HG03571 (cell line): Measurements from ENCODE around the gene L1CAM.

ENCODE experiments used
- ATAC-seq: cut with Tn5 transposase; IDR thresholded peaks from one replicate; pipeline ENCODE4 v1.9.1; 2021; ENCODE audit not compliant: unreplicated experiment

The L1CAM gene

DNA sequence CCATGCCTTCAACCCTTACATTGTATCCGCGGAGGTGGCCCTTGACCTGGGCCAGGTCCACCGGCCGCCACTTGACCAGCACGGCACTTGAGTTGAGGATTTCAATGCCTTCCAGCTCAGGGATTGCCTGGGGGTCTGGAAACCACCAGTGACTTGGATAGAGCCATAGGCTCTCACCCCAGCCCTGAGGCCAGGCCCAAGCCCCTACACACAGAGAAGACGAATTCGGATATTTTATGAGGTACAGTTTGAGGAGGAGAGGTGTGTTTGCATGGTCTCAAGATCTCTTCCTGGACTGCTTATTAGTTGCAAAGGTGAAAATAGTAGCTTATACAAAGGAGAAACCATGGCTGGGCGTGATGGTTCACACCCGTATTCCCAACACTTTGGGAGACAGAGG lies 20.3 kb downstream of the L1CAM start:
- ATAC-seq = no peak

DNA sequence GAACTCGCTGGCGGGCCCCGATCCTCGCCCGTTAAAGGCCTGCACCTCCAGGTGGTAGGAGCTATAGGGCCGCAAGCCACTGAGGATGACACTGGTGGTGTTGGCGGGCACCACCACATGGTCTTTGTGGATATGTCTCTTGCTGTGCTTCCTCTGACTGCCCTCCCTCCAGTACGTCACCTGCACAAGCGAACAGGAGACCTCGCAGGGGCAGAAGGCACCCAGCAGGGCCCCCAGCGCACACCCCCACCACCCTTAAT lies 20.7 kb downstream of the L1CAM start:
- no peak for ATAC-seq

DNA sequence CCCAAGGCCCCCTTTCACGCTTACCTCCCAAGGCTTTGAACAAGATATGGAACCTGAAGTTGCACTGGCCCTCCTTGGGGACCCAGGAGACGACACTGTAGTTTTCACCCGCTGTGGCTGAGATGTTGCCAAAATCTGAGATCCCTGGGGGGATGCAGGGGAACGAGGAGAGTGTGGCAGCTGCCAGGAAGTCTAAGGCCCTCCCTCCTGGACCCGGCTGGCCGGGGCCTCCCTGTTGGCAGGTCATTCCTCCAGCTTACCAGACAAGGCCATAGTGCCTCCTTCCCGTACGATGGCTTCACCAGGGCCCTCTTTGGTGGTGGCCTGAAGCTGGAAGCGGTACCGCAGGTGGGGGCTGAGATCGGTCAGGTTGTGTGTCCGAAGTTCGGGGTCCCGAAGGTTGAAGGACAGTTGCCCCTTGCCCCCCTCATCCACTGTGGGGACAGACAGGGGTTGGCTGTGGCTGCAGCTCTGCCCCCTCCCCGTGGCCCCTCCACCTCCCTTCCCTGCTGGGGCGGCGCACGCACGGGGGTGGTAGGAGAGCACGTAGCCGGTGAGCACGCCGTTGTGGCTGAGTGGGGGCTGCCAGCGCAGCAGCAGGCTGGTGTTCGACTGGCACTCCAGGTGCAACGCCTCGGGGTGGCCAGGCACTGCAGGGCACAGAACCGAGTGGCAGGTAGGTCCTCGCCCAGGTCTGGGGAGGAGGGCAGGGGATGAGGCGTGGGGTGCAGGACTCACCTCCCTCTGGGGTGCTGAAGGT lies 21.2 kb downstream of the L1CAM start:
- ATAC-seq = no peak

DNA sequence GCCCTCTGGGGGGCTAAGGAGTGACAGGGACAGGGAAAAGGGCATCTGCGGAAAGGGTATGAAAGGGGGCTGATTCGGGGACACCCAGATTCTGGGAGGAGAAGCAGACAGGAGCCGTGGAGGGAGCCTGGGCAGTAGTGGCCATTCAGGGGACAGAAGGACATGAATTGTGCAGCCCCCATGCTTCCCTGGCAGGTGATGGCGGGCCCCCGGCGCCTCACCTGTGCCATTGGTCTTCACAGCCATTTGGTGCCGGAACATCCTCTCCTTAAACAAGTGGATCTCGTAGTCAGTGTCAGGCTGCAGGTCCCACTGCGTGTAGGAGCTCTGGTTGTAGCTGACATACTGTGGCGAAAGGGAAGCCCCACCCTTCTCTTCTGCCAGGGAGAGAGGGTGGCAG lies 21.9 kb downstream of the L1CAM start:
- no peak for ATAC-seq

DNA sequence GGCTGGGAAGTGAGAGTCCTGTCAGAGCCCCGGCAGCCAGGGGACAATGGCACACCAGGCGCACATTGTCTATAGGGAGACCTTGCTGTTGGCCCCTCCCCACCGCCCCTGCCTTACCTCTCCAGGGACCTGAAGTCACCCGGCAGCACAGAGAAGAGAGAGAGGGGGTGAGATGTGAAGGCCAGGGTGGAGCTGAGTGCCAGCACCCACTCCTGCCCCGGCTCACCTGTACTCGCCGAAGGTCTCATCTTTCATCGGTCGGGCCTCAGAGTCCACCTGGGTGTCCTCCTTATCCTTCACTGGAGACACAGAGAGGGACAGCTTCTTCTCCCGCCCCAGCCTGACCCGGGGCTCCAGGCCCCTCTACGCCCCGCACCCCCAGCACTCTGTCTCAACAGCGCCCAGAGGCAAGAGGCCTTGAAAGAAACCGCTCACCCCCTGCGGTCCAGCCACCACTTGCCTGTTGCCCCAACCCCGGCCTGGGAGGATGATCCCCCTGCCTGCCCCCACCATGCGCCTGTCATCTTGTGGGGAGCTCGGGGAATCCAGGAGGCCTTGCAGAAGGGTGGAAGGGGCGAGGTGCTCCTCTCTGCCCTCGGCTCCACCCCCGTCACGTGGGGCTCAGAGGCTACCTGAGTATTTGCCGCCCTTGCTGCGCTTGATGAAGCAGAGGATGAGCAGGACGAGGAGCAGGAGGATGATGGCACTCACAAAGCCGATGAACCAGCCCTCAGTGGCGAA lies 22.6 kb downstream of the L1CAM start:
- no peak for ATAC-seq

DNA sequence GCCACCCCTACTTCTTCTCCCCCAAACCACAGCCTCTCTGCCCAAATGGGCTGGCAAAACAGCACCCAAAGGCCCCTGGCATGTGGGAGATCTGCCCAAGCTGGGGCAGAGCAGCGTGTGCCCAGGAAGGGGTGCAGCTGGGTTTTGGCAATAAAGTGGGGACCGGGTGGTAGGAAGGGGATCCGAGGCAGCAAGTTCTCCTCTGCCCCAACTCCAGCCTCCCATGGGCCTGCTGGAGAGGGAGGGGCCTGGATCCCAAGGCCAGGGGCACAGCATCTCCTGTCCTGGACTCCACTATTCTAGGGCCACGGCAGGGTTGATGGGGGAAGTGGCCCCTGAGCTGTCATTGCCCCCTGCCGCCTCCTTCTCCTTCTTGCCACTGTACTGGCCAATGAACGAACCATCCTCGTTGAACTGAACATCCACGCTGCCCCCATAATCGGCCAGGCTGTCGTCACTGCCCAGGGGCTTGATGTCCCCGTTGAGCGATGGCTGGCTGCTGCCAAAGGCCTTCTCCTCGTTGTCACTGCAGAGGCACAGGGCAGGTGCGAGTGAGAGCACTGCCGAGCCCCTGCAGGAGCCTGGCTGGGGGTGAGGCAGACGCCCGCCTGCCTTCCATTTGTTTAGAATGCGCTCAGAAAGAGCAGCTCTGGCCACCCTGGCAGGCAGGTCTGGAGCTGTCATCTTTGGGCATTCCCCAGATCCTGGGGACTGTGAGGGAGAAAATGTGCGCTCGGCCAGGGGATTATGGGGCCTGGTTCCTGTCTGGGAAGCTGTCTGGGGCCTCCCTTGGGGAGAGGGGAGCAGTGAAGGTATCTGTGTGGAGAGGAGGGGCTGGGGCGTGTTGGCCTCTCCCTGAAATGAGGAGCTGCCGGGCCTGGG lies 23.4 kb downstream of the L1CAM start:
- no peak for ATAC-seq

DNA sequence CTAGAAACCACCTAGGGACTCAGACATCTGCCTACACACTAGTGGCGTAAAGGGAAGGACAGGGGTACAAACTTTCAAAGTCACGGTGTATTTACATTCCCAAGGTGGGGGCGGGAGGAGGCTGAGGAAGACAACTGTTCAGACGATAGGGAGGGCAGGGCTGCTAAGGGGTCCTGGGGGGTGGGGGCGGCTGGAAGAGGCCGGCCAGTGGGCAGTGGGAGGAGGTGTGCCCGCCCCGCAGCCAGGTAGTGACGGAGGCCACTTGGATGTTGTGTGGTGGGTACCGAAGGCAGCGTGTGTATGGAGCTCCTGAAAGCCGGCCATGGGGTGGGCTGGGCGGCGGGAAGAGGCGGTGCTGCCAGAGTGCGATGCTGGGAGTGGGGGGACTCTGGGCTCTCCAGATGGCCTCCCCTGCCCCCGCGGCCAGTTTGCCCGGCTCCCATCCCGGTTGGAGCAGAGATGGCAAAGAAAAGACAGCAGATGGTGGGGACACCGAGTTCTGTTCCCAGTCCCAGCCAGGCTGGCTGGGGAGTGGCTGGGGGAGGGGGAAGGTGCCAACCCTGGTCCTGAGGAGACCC lies 24.2 kb downstream of the L1CAM start:
- ATAC-seq = no peak

DNA sequence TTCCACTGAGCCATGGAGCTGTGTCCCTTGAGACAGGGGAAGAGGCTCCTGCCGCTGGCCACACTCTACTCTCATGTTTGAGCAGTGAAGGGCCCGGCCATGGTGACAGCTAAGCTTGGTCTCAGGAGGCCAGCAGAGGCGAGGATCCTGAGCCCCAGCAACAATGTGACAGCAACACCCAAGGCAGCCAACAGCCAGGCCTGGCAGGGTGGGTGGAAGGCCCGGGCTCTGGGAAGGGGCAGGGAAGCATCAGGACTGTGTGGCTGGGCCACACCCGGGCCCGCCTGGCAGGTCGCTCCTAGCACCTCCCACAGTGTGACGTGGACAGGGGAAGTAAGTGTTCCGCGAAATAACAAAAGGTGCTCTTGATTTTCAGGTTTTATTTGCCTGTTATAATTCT lies 24.8 kb downstream of the L1CAM start:
- ATAC-seq = no peak

DNA sequence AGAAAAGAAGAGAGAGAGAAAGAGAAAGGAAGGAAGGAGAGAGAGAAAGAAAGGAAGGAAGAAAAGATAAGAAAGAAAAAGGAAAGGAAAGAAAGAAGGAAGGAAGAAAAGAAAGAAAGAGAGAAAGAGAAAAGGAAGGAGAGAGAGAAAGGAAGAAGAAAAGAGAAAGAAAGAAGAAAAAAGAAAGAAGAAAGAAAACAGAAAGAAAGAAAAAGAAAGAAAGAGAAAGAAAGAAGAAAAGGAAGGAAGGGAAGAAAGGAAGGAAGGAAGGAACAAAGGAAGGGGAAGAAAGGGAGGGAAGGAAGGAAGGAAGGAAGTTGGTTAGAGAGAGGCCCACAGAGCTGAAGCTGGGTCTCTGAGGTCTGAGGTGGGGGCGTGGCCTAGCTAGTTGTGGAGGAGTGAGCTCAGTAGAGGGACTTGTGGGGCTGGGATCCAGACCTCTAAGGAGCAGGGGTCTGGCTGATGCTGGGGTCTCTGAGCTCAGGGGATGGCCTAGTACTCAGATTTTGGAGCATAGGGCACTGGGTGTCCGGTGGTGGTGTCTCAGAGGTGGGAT lies 28.5 kb downstream of the L1CAM start:
- ATAC-seq = no peak

DNA sequence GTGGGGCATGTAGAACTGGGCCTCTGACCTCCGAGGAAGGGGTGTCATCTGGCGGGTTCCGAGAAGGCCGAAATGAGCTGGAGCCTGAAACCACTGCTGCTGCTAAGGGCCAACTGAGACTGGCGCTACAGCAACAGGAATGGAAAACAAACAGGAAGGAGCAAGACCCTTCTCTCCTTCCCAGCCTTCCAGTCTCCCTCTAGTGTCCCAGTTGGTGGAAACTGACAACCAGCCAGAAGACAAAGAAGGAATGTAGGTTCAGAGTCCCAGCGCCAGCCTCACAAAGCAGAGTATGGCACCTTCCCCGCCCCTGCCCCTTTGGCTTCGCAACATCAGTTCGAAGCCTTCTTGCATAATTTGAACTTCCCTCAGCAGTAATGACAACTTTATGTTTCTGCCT lies 31.3 kb downstream of the L1CAM start:
- no peak for ATAC-seq

DNA sequence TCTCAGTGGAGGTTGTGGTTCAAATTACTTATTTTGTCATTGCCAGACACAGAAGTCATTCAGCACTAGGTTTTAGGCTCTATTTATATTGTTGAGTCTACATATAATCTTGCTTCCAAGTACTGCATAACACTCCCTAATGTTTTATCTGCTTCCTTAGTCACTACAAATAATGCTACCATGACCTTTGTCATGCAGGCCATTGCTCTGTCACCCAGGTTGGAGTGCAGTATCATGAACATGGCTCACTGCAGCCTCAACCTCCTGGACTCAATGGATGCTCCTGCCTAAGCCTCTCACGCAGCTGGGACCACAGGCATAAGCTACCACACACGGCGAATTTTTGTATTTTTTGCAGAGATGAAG lies 32.1 kb downstream of the L1CAM start:
- no peak for ATAC-seq

DNA sequence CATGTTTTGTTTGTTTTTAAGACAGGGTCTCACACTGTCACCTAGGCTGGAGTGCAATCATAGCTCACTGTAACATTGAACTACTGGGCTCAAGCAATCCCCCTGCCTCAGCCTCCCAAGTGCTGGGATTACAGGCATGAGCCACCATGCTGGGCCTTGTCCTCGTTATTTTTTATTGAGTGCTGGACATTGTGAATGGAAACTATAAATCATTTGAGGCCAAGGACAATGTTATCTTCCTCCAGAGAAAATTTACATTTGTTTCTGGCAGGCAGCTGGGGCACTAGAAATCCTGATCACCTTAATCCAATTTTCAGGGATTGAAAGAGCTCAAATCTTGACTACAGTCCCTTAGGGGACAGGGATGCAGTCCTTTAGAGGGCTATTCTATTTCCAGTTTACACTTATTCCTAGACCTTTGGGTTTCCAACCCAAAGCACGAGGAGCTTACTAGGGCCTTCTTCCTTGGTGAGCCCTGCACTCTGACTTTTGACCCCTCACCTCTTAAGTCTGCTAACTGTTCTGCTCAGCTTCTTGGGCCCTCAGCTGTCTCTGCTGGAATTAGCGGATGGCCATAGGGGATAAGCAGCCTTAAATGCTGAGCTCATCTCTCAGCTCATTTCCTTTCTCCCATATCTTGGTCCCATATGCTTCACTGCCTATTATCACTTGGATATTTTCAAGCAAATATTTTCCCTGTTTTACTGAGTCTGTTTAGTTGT lies 32.6 kb downstream of the L1CAM start:
- no peak for ATAC-seq

DNA sequence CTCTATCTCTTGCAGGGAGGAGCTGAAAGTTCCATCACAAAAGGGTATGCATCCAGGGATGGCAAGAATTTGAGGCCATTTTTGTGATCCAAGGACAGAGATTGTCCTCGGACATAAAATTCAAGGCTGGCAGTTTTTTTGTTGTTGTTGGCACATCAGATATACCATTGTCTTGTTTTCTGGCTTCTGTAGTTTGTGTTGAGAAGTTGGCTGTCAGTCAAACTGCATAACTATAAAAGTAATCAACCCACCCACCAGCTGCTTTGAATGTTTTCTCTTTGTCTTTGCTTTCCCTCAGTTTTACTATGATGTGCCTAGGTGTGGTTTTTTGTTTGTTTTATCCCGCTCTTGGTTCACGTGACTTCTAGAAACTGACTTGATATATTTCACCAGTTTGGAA lies 34.0 kb downstream of the L1CAM start:
- ATAC-seq = no peak

DNA sequence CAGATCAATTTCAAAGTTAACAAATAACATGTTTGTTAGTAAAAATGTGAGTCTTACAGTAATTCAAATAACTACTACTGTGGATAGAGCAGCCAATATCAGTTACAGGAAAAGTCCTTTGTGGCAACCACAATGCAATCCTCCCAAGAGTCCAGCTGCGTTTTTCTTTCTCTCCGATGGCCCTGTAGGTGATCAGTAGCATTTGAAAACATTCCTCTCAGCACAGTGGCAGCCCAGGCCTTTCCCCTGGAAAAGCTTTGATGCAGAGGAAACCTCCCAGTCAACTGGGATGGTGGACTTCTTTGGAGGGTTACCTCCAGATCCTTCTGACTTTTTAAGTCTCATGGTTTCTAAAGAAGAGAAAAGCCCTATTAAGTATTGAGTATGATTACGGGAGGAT lies 37.6 kb downstream of the L1CAM start:
- ATAC-seq = no peak

DNA sequence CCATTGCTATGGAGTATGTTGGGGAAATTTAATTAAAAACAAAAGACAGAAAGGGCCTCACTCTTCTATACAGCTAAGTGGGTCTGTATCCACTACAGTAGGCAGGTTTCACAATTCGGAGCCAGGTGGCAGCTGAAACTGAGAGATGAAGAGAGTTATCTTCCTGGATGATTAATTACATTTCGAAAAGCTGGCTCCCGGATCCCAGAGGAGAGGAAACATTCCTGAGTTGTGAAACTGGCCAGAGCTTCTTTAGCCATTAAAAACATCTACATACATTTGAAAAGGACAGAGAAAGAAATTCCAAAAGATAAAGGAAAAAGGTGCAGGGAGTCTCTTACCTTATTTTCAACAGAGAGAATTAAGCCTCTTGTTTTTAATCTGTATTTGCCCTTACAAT lies 40.1 kb downstream of the L1CAM start:
- no peak for ATAC-seq

DNA sequence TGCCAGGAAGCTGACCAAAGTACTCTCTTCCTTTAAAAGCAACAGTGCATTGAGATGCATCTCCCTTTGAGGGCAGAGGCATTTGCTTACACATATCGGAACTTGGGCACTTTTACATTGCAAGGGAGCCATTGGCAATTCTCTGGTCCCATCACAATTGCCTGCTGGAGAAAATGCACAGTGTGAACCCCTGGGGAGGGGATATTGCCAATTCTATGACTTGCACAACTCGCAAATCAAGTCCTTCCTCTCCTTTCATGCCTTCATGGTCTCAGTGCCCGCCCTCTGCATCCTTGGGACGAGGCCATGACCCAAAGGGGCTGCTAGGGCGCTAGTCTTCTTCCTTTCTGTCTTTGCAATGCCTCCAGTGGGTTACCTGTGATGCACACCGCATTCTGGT lies 40.8 kb downstream of the L1CAM start:
- no peak for ATAC-seq

DNA sequence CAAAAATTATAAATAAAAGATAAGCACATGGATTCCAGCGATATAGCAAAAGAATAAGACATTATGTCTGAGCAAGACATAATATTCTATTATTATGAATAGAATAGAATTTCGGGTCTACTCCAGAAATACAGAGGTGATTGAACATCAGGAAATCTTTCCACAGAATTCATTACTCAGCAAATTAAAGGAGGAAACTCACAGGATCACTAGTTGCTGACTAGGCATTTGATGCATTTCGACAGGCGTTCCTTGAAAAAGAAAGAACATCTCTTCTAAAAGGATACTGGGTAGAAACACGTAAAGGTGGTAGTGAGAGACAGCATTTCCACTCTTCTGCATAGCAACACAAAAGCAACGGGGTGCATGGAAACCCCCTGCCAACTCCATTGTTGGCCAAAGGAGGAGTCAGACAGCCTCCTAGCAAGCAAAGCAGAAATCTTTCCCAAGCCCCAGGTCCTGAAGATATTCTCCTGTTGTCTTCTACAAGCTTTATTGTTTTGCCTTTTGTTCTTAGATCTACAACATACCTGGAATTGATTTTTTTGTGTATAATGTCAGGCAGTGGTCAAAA lies 41.4 kb downstream of the L1CAM start:
- no peak for ATAC-seq

DNA sequence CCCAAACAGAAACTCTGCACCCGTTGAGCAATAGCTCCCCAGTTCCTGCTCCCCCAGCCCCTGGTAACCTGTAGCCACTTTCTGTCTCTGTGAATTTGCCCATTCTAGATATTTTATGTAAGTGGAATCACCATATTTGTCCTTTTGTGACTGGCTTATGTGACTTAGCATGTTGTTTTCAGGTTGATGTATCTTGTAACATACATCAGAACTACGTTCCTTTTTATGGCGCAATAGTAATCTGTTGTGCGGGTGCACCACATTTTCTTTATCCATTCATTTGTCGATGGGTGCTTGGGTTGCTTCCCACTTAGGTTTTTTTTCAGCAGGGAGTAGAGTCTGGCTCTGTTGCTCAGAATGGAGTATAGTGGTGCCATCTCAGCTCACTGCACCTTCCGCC lies 49.1 kb downstream of the L1CAM start:
- ATAC-seq = no peak

DNA sequence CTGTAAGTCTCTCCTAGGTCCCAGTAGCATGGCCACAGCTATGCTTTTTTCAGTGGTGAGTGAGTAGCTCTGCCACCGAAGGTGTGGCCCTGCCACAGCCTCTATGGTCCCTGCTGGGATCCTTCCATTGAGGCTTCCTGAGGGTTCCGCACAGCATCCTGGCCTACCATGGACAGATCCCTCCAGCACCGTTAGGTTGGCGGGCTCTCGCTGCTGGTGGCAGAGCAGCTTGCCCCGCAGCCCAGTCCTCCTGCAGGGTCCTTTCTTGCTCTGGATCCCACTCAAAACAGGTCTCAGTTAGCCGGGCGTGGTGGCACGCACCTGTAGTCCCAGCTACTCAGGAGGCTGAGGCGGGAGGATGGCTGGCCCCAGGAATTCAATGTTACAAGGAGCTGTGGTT lies 53.2 kb downstream of the L1CAM start:
- no peak for ATAC-seq

DNA sequence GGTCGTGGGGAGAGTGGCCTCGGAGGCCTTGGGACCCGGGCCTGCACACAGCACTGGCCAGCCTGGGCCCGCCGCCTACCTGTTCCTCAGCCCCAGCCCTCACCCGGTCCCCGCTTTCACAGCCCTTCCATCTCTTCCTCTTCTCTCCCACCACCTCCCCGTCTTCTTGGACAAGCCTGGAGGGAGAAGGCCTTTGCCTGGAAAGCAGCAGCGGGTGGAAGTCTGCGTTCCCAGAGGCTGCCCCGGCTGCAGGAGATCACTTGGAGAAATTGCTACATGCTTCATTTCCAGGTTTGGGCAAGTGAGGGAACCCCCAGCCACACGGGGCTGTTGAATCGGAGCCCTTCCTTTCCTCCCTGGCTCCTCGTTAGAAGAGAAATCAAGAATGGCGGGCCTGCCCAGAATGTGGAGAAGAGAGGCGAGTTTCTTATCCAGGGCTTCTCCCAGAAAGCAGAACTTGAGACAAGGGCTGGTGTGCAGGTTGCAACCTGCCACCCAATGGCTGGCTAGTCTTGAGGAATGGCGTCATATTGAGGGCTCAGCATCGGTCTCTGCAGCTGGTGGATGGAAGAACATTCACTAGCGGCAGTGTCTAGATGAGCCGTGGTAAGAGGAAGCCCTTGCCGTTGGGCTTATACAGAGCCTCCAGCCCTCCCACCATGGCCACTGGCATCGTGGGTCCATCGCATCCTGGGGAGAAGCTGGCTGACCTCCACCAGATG lies 54.4 kb downstream of the L1CAM start:
- no peak for ATAC-seq
